ENCODE results near the gene ARL3. TPM values are rescaled to one million over a fixed set of nuclear protein-coding genes. Genes with fewer than 3 reads are reported as not detected.

The ARL3 gene
- total RNA-seq, 1 experiment from 2014 or later, result 16.5 TPM

- Histone ChIP-seq H3K23me2 (ENCODE audit: insufficient read length, low read depth, low read length, poor library complexity, severe bottlenecking) (no peaks in the 10 kb centered on the region), H3K18ac (ENCODE audit: insufficient read length, low read depth, low read length) (no peak overlapping the region), H3K56ac (ENCODE audit: insufficient read length, low read depth, low read length) (no peak overlapping the region), H3K79me2 (ENCODE audit: insufficient read depth, low read length) (no peaks in the 10 kb centered on the region), H4K91ac (ENCODE audit: insufficient read length, low read depth, low read length) (no peak overlapping the region), H2BK12ac (ENCODE audit: insufficient read length, low read depth, low read length) (no peak overlapping the region), H3K4me2 (ENCODE audit: insufficient read depth, insufficient read length, low read length) (no peak overlapping the region), H2AK5ac (ENCODE audit: insufficient read length, low read length) (no peak overlapping the region), H3K14ac (ENCODE audit: insufficient read depth, low read length) (no peak overlapping the region), H3K4ac (ENCODE audit: low read depth, low read length) (no peak overlapping the region), H3T11ph (ENCODE audit: low read length) (no peak overlapping the region), H3K79me1 (ENCODE audit: insufficient read depth, low read depth, low read length, poor library complexity, severe bottlenecking) (no peaks in the 10 kb centered on the region), H4K5ac (ENCODE audit: insufficient read length, low read depth, low read length) (no peak overlapping the region), H3K23ac (ENCODE audit: insufficient read length, low read depth, low read length) (no peak overlapping the region), H2AFZ (ENCODE audit: low read length) (no peak overlapping the region), H2BK5ac (ENCODE audit: insufficient read length, low read length) (no peak overlapping the region), H3K9me3 (ENCODE audit: control insufficient read depth, low read depth, low read length) (no peaks in the 10 kb centered on the region), H4K20me1 (ENCODE audit: control insufficient read depth, insufficient read depth, insufficient read length) (no peaks in the 10 kb centered on the region), H3K9ac (ENCODE audit: extremely low read depth, insufficient read length, low read length) (no peak overlapping the region), H3K4me1 (ENCODE audit: insufficient read depth, low read length) (0 out of 2 replicates have a peak, but pooled peaks cover 3% of the 10 kb centered on the region), H2BK15ac (ENCODE audit: low read depth, low read length) (no peak overlapping the region), H4K8ac (replicated peaks; ENCODE audit: insufficient read length, low read depth, low read length) (no peak overlapping the region), H2BK20ac (ENCODE audit: low read depth, low read length, poor library complexity, severe bottlenecking) (no peak overlapping the region), H3K27ac (ENCODE audit: insufficient read length, low read depth, low read length) (no peak overlapping the region), H3K27me3 (ENCODE audit: insufficient read depth, low read length) (no peaks in the 10 kb centered on the region), H2BK120ac (ENCODE audit: low read depth, low read length, poor library complexity, severe bottlenecking) (no peak overlapping the region)
- Mint-ChIP-seq H3K9me3 (no peaks in the 10 kb centered on the region), H3K27ac (no peak overlapping the region), H3K4me3 (no peak overlapping the region), H3K4me1 (peaks cover 9 to 17% of the 10 kb centered on the region in 2 experiments), H3K27me3 (ENCODE audit: low read depth) (no peaks in the 10 kb centered on the region), H3K36me3 (ENCODE audit: insufficient read depth in 1 of 3, low read depth in 3 of 3) (peaks cover 39 to 76% (median 65%) of the 10 kb centered on the region in 3 experiments; a peak in 6 of 7 replicates)
- no peak for TF ChIP-seq CTCF (conservative IDR thresholded peaks at IDR 0.05)
- DNase-seq, result no peak
- no CpG with 5 or more reads among the region's 1 CpG for WGBS (ENCODE audit: extremely low coverage, insufficient read length, low lambda C conversion rate)
These were observed 18.5 kb upstream of the ARL3 start for GRCh38 chr10:102732661-102733060.
